K562 (cell line): ENCODE measurements around the gene FAM240A.

Source experiments
- ILK ChIP-seq: fragments of 450-650 bp; IDR thresholded peaks from 2 replicates; pipeline ENCODE4 v1.6.1; 2016; ENCODE audit warnings: missing genetic modification characterization, low read depth, mild to moderate bottlenecking, missing compliant biosample characterization, moderate library complexity, borderline replicate concordance
- MAFK ChIP-seq: IDR thresholded peaks from 2 replicates; pipeline ENCODE4 v1.6.1; 2011; ENCODE audit warnings: low read length, improper control_type of control experiment
- TEAD1 ChIP-seq, 2 experiments: fragments of 450-650 bp in 1 of 2; sonication (generic) in 1 of 2; formaldehyde crosslinking; IDR thresholded peaks; 2 replicates each; pipeline versions ENCODE4 v1.4.0 to v1.8.0; 2020 to 2022; ENCODE audit warnings: mild to moderate bottlenecking in 2 of 2, missing genetic modification reagents in 1 of 2
- ZFX ChIP-seq: sonication (generic); formaldehyde crosslinking; IDR thresholded peaks from 2 replicates; pipeline ENCODE4 v1.8.0; 2022; ENCODE audit warnings: mild to moderate bottlenecking, missing genetic modification reagents, moderate library complexity

DNA sequence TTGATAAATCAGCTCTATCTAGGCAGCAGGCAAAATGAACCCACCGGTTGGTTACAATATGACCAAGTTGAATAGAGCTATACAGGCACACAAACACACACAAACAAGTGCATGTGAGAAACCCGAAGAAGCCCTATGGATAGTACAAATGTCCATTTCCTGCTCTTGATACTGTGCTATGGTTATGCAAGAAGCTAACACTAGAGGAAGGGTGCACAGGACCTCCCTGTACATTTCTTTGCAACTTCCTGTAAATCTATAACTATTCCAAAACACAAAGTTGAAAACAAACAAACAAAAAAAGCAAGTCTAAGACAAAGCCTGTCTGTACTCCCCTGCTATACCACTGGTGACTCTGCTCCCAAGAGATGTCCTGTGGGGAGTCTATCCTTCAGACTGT is 8.2 kb upstream of the FAM240A start:
- no peak for TF ChIP-seq ILK (tag)
- TF ChIP-seq MAFK, result no peak
- no peak for TF ChIP-seq ZFX
- TF ChIP-seq TEAD1 (CRISPR knock-in tag; IDR thresholded peaks at IDR 0.05), result no peak
